Type B pancreatic cell (in vitro differentiated cells): ENCODE data around the gene ADD2. TPM values are rescaled to one million over a fixed set of nuclear protein-coding genes. Genes with fewer than 3 reads are reported as not detected.
"Not testable (repeated sequence)": the region's sequence is repeated elsewhere in the genome, so short reads cannot be mapped to it uniquely, and the experiment has no call there.

Experiments
- DNase-seq: peaks from one replicate; pipeline ENCODE4 v3.0.0; 2021; ENCODE audit warnings: mixed read lengths; ENCODE audit not compliant: unreplicated experiment; ENCODE audit errors: extremely low spot score
- H3K27ac Mint-ChIP-seq: 2 replicates; pipeline ENCODE4 v1.8.0; 2021; ENCODE audit warnings: mild to moderate bottlenecking, mixed read lengths
- H3K27me3 Mint-ChIP-seq: 2 replicates; pipeline ENCODE4 v1.8.0; 2021; ENCODE audit warnings: mixed read lengths
- H3K36me3 Mint-ChIP-seq: 2 replicates; pipeline ENCODE4 v1.8.0; 2021; ENCODE audit warnings: mixed read lengths
- H3K4me1 Mint-ChIP-seq: one replicate; pipeline ENCODE4 v1.8.0; 2021; ENCODE audit warnings: mixed read lengths; ENCODE audit not compliant: unreplicated experiment
- H3K4me3 Mint-ChIP-seq: 2 replicates; pipeline ENCODE4 v1.8.0; 2021; ENCODE audit warnings: mild to moderate bottlenecking, mixed read lengths
- H3K9me3 Mint-ChIP-seq: 2 replicates; pipeline ENCODE4 v1.8.0; 2021; ENCODE audit warnings: mixed read lengths
- total RNA-seq: library from RNA; stranded (reverse); gene quantifications from 2 replicates; pipeline ENCODE4 v1.2.1, GENCODE V29; 2021; ENCODE audit warnings: low replicate concordance
- TF ChIP-seq, protein P1 (sequence below): fragments of 200-600 bp; sonication (generic); conservative IDR thresholded peaks from 2 replicates; pipeline ENCODE4 v1.5.0; 2021; ENCODE audit warnings: antibody characterized with exemption, mild to moderate bottlenecking

ADD2 gene
- total RNA-seq, 1 donor from 2014 or later: 5.0 TPM

DNA sequence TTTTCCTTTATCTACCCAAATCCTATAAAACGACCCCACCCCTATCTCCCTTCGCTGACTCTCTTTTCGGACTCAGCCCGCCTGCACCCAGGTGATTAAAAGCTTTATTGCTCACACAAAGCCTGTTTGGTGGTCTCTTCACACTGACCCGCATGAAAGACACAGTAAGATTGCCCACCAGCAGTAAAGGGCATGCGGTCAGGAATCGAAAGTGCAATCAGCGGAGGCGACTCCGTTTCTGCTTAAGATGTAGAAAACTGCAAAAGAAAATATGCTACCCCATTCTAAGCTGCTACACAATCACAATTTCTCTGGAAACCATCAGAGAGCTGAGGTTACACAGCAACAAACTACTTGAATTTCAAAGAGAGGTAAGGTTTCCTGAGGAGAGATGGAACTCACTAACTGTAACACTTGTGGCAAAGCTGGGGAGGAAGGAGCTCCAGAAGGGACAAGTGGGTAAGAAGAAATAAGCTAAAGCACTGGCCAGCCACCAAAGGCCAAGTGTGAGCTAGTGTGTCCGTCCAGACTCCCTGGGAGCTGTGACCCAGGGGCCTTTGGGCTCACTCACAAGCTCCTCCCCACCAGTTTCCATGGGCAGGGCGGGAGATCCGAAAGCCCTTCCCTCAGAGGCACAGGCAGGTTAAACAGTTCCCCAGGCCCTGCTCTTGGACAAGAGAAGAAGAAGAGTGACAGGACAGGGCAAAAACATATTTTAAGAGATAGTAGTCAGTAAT, 141.6 kb downstream of the ADD2 start:
- Mint-ChIP-seq H3K27me3 (peaks cover 48% of the 10 kb centered on the region), H3K36me3 (no peaks in the 10 kb centered on the region), H3K27ac (no peak overlapping the region), H3K4me3 (no peak overlapping the region), H3K4me1 (peaks cover 4% of the 10 kb centered on the region), H3K9me3 (no peaks in the 10 kb centered on the region)
- DNase-seq: no peak
- TF ChIP-seq, protein P1, sequence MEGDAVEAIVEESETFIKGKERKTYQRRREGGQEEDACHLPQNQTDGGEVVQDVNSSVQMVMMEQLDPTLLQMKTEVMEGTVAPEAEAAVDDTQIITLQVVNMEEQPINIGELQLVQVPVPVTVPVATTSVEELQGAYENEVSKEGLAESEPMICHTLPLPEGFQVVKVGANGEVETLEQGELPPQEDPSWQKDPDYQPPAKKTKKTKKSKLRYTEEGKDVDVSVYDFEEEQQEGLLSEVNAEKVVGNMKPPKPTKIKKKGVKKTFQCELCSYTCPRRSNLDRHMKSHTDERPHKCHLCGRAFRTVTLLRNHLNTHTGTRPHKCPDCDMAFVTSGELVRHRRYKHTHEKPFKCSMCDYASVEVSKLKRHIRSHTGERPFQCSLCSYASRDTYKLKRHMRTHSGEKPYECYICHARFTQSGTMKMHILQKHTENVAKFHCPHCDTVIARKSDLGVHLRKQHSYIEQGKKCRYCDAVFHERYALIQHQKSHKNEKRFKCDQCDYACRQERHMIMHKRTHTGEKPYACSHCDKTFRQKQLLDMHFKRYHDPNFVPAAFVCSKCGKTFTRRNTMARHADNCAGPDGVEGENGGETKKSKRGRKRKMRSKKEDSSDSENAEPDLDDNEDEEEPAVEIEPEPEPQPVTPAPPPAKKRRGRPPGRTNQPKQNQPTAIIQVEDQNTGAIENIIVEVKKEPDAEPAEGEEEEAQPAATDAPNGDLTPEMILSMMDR: no peak

DNA sequence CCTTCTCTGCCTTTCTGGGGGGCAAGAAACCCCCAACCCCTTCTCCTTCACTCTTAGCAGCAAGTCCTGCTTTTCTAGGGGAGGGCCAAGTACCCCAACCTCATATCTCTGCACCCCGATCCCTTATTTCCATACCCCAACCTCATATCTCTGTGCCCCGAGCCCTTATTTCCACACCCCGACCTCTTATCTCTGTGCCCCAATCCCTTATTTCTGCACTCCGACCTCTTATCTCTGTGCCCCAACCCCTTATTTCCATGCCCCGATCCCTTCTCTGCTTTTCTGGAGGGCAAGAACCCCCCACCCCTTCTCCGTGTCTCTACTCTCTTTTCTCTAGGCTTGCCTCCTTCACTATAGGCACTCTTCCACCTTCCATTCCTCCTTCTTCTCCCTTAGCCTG, 146.5 kb downstream of the ADD2 start:
- not testable (repeated sequence) for H3K36me3 Mint-ChIP-seq, H3K27ac Mint-ChIP-seq, H3K4me1 Mint-ChIP-seq, DNase-seq, H3K9me3 Mint-ChIP-seq, H3K4me3 Mint-ChIP-seq
- peaks cover 45% of the 10 kb centered on the region for H3K27me3 Mint-ChIP-seq

DNA sequence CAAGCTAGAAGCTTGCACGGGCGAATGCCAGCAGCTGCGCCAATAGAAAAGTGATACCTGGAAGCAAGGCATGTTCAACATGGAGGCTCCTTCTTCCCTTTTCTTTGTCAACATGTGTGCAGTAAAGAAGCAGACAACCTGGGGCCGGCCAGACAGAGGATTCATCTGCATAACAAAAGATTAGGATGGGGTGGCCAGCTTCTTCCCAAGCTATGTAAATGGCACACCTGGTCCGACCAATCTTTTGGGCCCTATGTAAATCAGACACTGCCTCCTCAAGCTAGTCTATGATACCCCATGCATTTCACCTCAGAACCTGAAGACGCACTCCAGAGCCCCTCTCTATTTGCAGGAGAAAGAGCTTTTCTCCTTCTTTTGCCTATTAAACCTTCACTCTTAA, 148.0 kb downstream of the ADD2 start:
- H3K9me3 Mint-ChIP-seq: no peaks in the 10 kb centered on the region
- H3K36me3 Mint-ChIP-seq: no peaks in the 10 kb centered on the region
- H3K27me3 Mint-ChIP-seq: peaks cover 42% of the 10 kb centered on the region
- no peaks in the 10 kb centered on the region for H3K4me1 Mint-ChIP-seq
- H3K27ac Mint-ChIP-seq: no peak overlapping the region
- TF ChIP-seq, protein P1: no peak
- DNase-seq: no peak
- H3K4me3 Mint-ChIP-seq: no peak overlapping the region

DNA sequence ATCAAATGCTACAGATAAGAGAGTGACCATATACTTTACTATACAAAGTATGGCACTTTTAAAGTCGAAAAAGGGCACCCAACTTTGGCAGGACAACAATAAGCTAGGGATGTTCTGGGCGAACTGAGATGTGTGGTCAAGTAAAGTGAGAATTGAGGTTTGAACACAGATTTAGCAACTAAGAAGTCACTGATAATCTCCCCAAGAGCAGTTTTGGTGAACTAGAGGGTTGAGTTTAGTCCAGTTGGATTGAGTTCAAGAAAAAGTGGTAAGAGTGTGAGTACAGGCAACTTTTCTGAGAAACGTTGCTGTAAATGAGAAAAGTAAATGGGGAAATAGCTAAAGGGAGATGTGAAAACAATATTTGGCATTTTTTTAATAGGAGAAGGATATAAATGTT, 148.8 kb downstream of the ADD2 start:
- Mint-ChIP-seq H3K27me3 (peaks cover 42% of the 10 kb centered on the region), H3K4me3 (no peak overlapping the region), H3K4me1 (no peaks in the 10 kb centered on the region), H3K9me3 (no peaks in the 10 kb centered on the region), H3K36me3 (no peaks in the 10 kb centered on the region), H3K27ac (no peak overlapping the region)
- no peak for DNase-seq
- TF ChIP-seq, protein P1: no peak

DNA sequence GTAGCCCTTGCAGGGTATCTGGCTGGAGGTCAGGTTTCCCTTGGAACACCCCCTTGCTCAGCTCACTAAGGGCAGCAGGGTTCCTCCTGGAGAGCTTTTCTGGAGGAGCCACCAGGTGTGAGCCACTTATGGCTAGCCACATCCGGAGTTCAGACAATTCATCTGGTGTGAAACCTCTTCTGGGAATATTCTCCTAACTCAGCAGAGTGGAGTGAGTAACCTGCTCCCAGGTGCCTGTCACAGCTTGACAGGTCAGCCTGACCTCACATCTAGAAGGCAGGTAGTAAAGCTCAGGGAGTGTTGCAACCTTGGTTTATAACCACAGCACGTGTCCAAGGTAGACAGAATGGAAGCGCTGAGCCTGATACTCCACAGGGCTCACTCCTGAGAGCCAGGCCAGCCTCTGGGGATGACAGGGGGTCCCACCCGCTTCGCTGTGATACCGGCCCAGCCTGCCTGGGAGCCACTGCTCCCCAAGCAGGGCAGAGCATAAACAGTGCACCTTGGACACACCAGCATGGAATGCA, 151.8 kb downstream of the ADD2 start:
- H3K9me3 Mint-ChIP-seq: no peaks in the 10 kb centered on the region
- no peak overlapping the region for H3K27ac Mint-ChIP-seq
- no peaks in the 10 kb centered on the region for H3K36me3 Mint-ChIP-seq
- DNase-seq: no peak
- H3K4me3 Mint-ChIP-seq: no peak overlapping the region
- H3K27me3 Mint-ChIP-seq: peaks cover 30% of the 10 kb centered on the region
- TF ChIP-seq, protein P1: no peak
- H3K4me1 Mint-ChIP-seq: no peaks in the 10 kb centered on the region

DNA sequence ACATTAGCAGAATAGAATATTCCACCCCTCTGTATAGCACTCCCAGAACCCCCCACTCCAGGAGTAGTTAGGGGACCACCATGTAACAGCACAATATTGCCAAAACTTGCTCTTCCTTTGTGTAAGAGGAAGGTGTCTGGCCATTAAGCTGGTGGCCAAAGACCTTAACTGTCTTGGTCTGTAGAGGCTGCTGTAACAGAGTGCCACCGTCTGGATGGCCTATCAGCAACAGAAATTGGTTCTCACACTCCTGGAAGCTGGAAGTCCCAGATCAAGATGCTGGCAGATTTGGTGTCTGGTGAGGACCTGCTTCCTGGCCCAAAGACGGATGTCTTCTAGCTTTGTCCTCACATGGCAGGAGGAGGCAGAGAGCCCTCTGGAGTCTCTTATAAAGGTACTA, 152.8 kb downstream of the ADD2 start:
- Mint-ChIP-seq H3K4me3 (no peak overlapping the region), H3K27me3 (peaks cover 30% of the 10 kb centered on the region), H3K36me3 (no peaks in the 10 kb centered on the region), H3K9me3 (no peaks in the 10 kb centered on the region), H3K27ac (no peak overlapping the region), H3K4me1 (no peaks in the 10 kb centered on the region)
- TF ChIP-seq, protein P1: no peak
- no peak for DNase-seq
